ENCODE results near the gene TAS2R5. TPM values are rescaled to one million over a fixed set of nuclear protein-coding genes. Genes with fewer than 3 reads are reported as not detected.
"Not testable (repeated sequence)": the region's sequence is repeated elsewhere in the genome, so short reads cannot be mapped to it uniquely, and the experiment has no call there.

TAS2R5 gene
- total RNA-seq, 1 donor from 2014 or later = 0.67 TPM

DNA sequence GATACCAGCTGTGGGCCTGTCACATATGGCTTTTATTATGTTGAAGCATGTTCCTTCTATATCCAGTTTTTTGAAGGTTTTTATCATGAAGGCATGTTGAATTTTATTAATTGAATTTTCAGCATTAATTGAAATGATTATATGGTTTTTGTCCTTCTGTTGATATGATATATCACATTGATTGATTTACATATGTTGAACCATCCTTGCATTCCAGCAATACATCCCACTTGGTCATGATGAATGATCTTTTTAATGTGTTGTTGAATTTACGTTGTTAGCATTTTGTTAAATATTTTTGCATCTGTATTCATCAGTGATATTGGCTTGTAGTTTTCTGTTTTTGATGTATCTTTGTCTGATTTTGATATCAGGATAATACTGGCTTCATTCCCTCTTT is 30.1 kb downstream of the TAS2R5 start:
- intact Hi-C loops (cut with micrococcal nuclease) = no loop called here
- no peaks in the 10 kb centered on the region for H3K36me3 Mint-ChIP-seq (ENCODE audit: low read depth)
- H3K27me3 Mint-ChIP-seq (ENCODE audit: insufficient read depth) = no peaks in the 10 kb centered on the region
- H3K4me3 Mint-ChIP-seq = no peak overlapping the region
- H3K4me1 Mint-ChIP-seq (ENCODE audit: low read depth) = no peaks in the 10 kb centered on the region
- DNase-seq (ENCODE audit: low spot score) = no peak
- H3K27ac Mint-ChIP-seq = no peak overlapping the region
- peaks cover 44% of the 10 kb centered on the region for H3K9me3 Mint-ChIP-seq

DNA sequence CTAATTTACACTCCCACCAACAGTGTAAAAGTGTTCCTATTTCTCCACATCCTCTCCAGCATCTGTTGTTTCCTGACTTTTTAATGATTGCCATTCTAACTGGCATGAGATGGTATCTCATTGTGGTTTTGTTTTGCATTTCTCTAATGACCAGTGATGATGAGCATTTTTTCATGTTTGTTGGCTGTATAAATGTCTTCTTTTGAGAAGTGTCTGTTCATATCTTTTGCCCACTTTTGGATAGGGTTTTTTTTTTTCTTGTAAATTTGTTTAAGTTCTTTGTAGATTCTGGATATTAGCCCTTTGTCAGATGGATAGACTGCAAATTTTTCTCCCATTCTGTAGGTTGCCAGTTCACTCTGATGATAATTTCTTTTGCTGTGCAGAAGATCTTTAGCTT is 32.4 kb downstream of the TAS2R5 start:
- not testable (repeated sequence) for H3K36me3 Mint-ChIP-seq (ENCODE audit: low read depth)

GRCh38 chr7:141837683-141838082 is 47.7 kb downstream of the TAS2R5 start:
- intact Hi-C loops (cut with micrococcal nuclease) = no loop called here
- DNase-seq (ENCODE audit: low spot score) = no peak
- H3K4me3 Mint-ChIP-seq = no peak overlapping the region
- no peaks in the 10 kb centered on the region for H3K36me3 Mint-ChIP-seq (ENCODE audit: low read depth)
- H3K27me3 Mint-ChIP-seq (ENCODE audit: insufficient read depth) = peaks cover 6% of the 10 kb centered on the region
- H3K4me1 Mint-ChIP-seq (ENCODE audit: low read depth) = no peaks in the 10 kb centered on the region
- no peak overlapping the region for H3K27ac Mint-ChIP-seq
- H3K9me3 Mint-ChIP-seq = no peaks in the 10 kb centered on the region

More for the DNA sequence above, 32.4 kb downstream of the TAS2R5 start:
- intact Hi-C loops (cut with micrococcal nuclease); H3K4me1 Mint-ChIP-seq (ENCODE audit: low read depth); H3K27me3 Mint-ChIP-seq (ENCODE audit: insufficient read depth); H3K4me3 Mint-ChIP-seq; DNase-seq (ENCODE audit: low spot score); H3K27ac Mint-ChIP-seq: not testable (repeated sequence)
- H3K9me3 Mint-ChIP-seq = peaks cover 44% of the 10 kb centered on the region

- no peak overlapping the region for H3K27ac Mint-ChIP-seq
- no peak overlapping the region for H3K4me3 Mint-ChIP-seq
- H3K36me3 Mint-ChIP-seq (ENCODE audit: low read depth) = no peaks in the 10 kb centered on the region
- DNase-seq (ENCODE audit: low spot score) = no peak
- intact Hi-C loops (cut with micrococcal nuclease) = no loop called here
- no peaks in the 10 kb centered on the region for H3K9me3 Mint-ChIP-seq
- no peaks in the 10 kb centered on the region for H3K4me1 Mint-ChIP-seq (ENCODE audit: low read depth)
- H3K27me3 Mint-ChIP-seq (ENCODE audit: insufficient read depth) = peaks cover 6% of the 10 kb centered on the region
Measured at GRCh38 chr7:141838581-141838980, 48.6 kb downstream of the TAS2R5 start.

DNA sequence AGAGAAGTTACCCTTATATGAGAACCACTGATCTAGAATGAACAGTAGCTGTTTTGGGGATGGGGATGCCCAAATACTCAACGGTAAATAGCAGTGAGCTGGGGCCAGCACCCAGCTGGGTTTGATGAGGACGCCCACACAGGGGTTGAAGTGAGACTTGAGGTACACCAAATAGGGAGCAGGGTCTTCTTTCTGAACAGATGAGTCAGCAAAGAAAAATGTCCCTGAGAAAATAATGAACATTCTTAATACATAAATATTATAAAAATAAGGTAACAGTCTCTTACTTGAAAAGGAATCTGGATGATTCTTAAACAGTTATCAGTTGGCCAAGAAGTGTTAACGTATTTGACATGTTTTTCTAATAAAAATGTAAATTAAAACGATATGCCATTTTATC is 49.2 kb downstream of the TAS2R5 start:
- H3K9me3 Mint-ChIP-seq = no peaks in the 10 kb centered on the region
- no peak overlapping the region for H3K4me3 Mint-ChIP-seq
- DNase-seq (ENCODE audit: low spot score) = no peak
- H3K36me3 Mint-ChIP-seq (ENCODE audit: low read depth) = no peaks in the 10 kb centered on the region
- peaks cover 6% of the 10 kb centered on the region for H3K27me3 Mint-ChIP-seq (ENCODE audit: insufficient read depth)
- intact Hi-C loops (cut with micrococcal nuclease) = no loop called here
- H3K27ac Mint-ChIP-seq = no peak overlapping the region
- H3K4me1 Mint-ChIP-seq (ENCODE audit: low read depth) = no peaks in the 10 kb centered on the region

DNA sequence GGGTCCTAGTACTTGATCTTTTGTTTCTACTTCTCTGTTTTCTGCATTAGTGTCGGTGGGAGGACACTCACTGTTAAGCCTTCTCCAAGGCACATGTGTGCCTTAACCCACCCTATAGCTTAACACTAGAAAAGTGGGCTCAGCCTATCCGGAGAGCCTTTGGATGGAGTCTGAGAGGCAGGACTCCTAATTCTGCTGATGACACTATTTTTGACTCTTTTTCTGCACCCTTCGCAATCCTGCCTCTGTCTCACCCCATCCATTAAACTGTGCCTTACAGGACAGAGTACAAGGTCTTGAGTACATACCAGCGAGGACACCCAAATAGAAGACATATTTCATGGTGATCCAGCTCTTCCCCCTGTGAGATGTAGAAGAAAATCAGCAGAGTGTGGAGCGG is 50.7 kb downstream of the TAS2R5 start:
- Mint-ChIP-seq H3K27ac (no peak overlapping the region), H3K9me3 (no peaks in the 10 kb centered on the region), H3K4me1 (ENCODE audit: low read depth) (no peaks in the 10 kb centered on the region), H3K4me3 (no peak overlapping the region), H3K36me3 (ENCODE audit: low read depth) (no peaks in the 10 kb centered on the region), H3K27me3 (ENCODE audit: insufficient read depth) (peaks cover 6% of the 10 kb centered on the region)
- intact Hi-C loops (cut with micrococcal nuclease) = no loop called here
- no peak for DNase-seq (ENCODE audit: low spot score)

Other genes starting within 250 kb of the TAS2R5 start
- 174 and 179 TPM in 2 replicates for gene AGK, start 238.8 kb upstream of the TAS2R5 start, total RNA-seq
- 31.3 and 33.5 TPM in 2 replicates for gene DENND11, start 88.1 kb upstream of the TAS2R5 start, total RNA-seq
- 0.10 and 0.12 TPM in 2 replicates for gene WEE2, start 81.9 kb upstream of the TAS2R5 start, total RNA-seq
- gene SSBP1, start 51.9 kb upstream of the TAS2R5 start, total RNA-seq = 240 and 245 TPM in 2 replicates
- 0.99 and 1.3 TPM in 2 replicates for gene TAS2R3, start 26.1 kb upstream of the TAS2R5 start, total RNA-seq
- gene TAS2R4, start 13.5 kb upstream of the TAS2R5 start, total RNA-seq = 0.78 and 0.86 TPM in 2 replicates
- gene PRSS37, start 51.3 kb downstream of the TAS2R5 start, total RNA-seq = not detected in 2 replicates
- gene OR9A4, start 126.2 kb downstream of the TAS2R5 start, total RNA-seq = not detected in 2 replicates
- gene CLEC5A, start 156.8 kb downstream of the TAS2R5 start, total RNA-seq = not detected in 2 replicates
- gene TAS2R38, start 183.6 kb downstream of the TAS2R5 start, total RNA-seq = not detected in 2 replicates
- not detected in 2 replicates for gene MGAM, start 205.7 kb downstream of the TAS2R5 start, total RNA-seq

Data from activated T-helper 1 cell treated with anti-CD3 and anti-CD28 coated beads, Interleukin-12 subunit alpha, Interleukin-12 subunit beta, Interleukin-2, Interleukin-4 antibody, amounts not matched to agents 30 ng/mL and 10 ng/mL and 1 ng/mL, durations not matched to agents 14 hours and 24 hours and 36 hours (primary cell).